ENCODE results near the gene TNFAIP8. TPM values are rescaled to one million over a fixed set of nuclear protein-coding genes. Genes with fewer than 3 reads are reported as not detected.

The TNFAIP8 gene
- total and polyA plus RNA-seq, 10 of the 15 experiments (the other 5 are each of a cell fraction or from before 2014, with no cell fraction given): 124 to 324 (median 177) TPM

DNA sequence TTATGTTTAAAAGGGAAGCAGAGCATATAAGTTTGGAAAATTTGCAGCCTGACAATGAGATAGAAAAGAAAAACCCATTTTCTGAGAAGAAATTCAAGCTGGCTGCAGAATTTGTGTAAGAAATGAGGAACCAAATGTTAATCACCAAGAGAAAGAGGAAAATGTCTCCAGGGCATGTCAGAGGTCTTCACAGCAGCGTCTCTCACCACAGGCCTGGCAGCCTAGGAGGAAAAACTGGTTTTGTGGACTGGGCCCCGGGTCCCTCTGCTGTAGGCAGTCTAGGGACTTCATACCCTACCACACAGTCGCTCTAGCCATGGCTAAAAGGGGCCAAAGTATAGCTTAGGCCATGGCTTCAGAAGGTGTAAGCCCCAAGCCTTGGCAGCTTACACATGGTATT is 64.3 kb downstream of the TNFAIP8 start (continued):
- TF ChIP-seq, protein P1, sequence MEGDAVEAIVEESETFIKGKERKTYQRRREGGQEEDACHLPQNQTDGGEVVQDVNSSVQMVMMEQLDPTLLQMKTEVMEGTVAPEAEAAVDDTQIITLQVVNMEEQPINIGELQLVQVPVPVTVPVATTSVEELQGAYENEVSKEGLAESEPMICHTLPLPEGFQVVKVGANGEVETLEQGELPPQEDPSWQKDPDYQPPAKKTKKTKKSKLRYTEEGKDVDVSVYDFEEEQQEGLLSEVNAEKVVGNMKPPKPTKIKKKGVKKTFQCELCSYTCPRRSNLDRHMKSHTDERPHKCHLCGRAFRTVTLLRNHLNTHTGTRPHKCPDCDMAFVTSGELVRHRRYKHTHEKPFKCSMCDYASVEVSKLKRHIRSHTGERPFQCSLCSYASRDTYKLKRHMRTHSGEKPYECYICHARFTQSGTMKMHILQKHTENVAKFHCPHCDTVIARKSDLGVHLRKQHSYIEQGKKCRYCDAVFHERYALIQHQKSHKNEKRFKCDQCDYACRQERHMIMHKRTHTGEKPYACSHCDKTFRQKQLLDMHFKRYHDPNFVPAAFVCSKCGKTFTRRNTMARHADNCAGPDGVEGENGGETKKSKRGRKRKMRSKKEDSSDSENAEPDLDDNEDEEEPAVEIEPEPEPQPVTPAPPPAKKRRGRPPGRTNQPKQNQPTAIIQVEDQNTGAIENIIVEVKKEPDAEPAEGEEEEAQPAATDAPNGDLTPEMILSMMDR (IDR thresholded peaks at IDR 0.05 in 2 of 3, conservative IDR thresholded peaks at IDR 0.05 in 1 of 3; ENCODE audit: control insufficient read depth in 2 of 3, extremely low read depth in 1 of 3, insufficient read depth in 1 of 3, low read depth in 3 of 3, low read length in 3 of 3): no peak
- TF ChIP-seq, protein P2, sequence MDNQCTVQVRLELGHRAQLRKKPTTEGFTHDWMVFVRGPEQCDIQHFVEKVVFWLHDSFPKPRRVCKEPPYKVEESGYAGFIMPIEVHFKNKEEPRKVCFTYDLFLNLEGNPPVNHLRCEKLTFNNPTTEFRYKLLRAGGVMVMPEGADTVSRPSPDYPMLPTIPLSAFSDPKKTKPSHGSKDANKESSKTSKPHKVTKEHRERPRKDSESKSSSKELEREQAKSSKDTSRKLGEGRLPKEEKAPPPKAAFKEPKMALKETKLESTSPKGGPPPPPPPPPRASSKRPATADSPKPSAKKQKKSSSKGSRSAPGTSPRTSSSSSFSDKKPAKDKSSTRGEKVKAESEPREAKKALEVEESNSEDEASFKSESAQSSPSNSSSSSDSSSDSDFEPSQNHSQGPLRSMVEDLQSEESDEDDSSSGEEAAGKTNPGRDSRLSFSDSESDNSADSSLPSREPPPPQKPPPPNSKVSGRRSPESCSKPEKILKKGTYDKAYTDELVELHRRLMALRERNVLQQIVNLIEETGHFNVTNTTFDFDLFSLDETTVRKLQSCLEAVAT (IDR thresholded peaks at IDR 0.05): no peak
- TF ChIP-seq, protein P3, sequence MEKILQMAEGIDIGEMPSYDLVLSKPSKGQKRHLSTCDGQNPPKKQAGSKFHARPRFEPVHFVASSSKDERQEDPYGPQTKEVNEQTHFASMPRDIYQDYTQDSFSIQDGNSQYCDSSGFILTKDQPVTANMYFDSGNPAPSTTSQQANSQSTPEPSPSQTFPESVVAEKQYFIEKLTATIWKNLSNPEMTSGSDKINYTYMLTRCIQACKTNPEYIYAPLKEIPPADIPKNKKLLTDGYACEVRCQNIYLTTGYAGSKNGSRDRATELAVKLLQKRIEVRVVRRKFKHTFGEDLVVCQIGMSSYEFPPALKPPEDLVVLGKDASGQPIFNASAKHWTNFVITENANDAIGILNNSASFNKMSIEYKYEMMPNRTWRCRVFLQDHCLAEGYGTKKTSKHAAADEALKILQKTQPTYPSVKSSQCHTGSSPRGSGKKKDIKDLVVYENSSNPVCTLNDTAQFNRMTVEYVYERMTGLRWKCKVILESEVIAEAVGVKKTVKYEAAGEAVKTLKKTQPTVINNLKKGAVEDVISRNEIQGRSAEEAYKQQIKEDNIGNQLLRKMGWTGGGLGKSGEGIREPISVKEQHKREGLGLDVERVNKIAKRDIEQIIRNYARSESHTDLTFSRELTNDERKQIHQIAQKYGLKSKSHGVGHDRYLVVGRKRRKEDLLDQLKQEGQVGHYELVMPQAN (conservative IDR thresholded peaks at IDR 0.05): no peak

DNA sequence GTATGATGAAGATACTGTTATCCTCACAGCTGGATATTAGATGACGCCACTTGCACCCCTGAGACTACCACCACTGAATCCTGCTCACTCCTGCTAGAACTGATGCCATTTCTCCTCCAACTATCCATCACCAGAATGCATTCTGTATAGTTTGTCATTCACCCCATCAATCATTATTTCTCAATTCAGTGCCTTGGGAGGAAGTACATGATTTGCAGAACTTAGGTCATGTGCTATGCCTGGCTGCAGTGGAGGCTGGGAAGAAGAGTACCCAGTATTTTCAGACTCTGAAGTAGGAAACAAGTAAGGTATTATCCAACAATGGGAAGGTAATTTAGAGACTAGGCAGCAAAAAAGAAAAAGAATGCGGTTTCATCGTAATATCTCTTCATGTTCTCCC is 70.2 kb downstream of the TNFAIP8 start:
- WGBS (ENCODE audit: insufficient coverage, insufficient replicate concordance, low lambda C conversion rate, missing lambda C conversion rate): 95% methylated on average over 3 of the region's 3 CpGs
- intact Hi-C loops (cut with micrococcal nuclease; ENCODE audit: unreplicated experiment) (no loop called here), in situ Hi-C loops (cut with MboI) (no loop called here)
- H3K4me1 ChIP-seq (ENCODE audit: control insufficient read depth, insufficient read depth, low read length): no peaks in the 10 kb centered on the region
- BruUV-seq (replicated peaks): no TSS peak
- CTCF ChIA-PET: interaction anchor here (1.4 kb wide), 1 partner anchor 14 kb away, joined by 3 read pairs; no protein-coding TSS in a partner anchor
- SMC1A ChIA-PET (ENCODE audit: uncharacterized antibody, unreplicated experiment): interaction anchor here (0.6 to 1.4 kb wide), 2 partner anchors 19 to 35 kb away, joined by 3 read pairs; no protein-coding TSS in a partner anchor
- no peak overlapping the region for H3K9ac ChIP-seq (ENCODE audit: control insufficient read depth, insufficient read depth, low read length)
- RAD21 ChIA-PET (ENCODE audit: unreplicated experiment): no interaction called here
- no peaks in the 10 kb centered on the region for H3K79me2 ChIP-seq (ENCODE audit: control insufficient read depth, insufficient read depth, low read length)
- no peak overlapping the region for H3K27ac ChIP-seq (ENCODE audit: control insufficient read depth, insufficient read depth)
- no peaks in the 10 kb centered on the region for H3K36me3 ChIP-seq (ENCODE audit: control insufficient read depth in 2 of 2, insufficient read depth in 2 of 2, low read length in 1 of 2)
- H2AFZ ChIP-seq (ENCODE audit: control insufficient read depth, low read depth, low read length): no peak overlapping the region
- FAIRE-seq (no peak), ATAC-seq (no peak), DNase-seq (ENCODE audit: low read depth, low spot score) (no peak)
- POLR2A ChIA-PET: no interaction called here
- no peaks in the 10 kb centered on the region; the same call in 2 of the 3 replicates for H3K9me3 ChIP-seq (replicated peaks; ENCODE audit: control insufficient read depth, insufficient read depth, low read length)
- H3K27me3 ChIP-seq (replicated peaks in 1 of 2; ENCODE audit: control insufficient read depth in 2 of 2, insufficient read depth in 2 of 2, low read length in 1 of 2): no peaks in the 10 kb centered on the region
- H4K20me1 ChIP-seq (ENCODE audit: control insufficient read depth, insufficient read depth): no peaks in the 10 kb centered on the region
- no peak overlapping the region for H3K4me2 ChIP-seq (ENCODE audit: control insufficient read depth, insufficient read depth)
- H3K4me3 ChIP-seq: no peak overlapping the region
- TF ChIP-seq, protein P1 (IDR thresholded peaks at IDR 0.05 in 2 of 3, conservative IDR thresholded peaks at IDR 0.05 in 1 of 3; ENCODE audit: control insufficient read depth in 2 of 3, extremely low read depth in 1 of 3, insufficient read depth in 1 of 3, low read depth in 3 of 3, low read length in 3 of 3): no peak
- TF ChIP-seq MTA3 (IDR thresholded peaks at IDR 0.05; ENCODE audit: borderline replicate concordance, low read length) (no peak), ATF7 (IDR thresholded peaks at IDR 0.05; ENCODE audit: low read depth) (no peak), SPI1 (IDR thresholded peaks at IDR 0.05; ENCODE audit: borderline replicate concordance, insufficient read depth, low read depth, low read length) (no peak), RAD51 (IDR thresholded peaks at IDR 0.05) (no peak), CHD2 (IDR thresholded peaks at IDR 0.05; ENCODE audit: borderline replicate concordance, low read depth, low read length) (no peak), KDM1A (IDR thresholded peaks at IDR 0.05; ENCODE audit: borderline replicate concordance) (no peak)
- TF ChIP-seq, protein P4, sequence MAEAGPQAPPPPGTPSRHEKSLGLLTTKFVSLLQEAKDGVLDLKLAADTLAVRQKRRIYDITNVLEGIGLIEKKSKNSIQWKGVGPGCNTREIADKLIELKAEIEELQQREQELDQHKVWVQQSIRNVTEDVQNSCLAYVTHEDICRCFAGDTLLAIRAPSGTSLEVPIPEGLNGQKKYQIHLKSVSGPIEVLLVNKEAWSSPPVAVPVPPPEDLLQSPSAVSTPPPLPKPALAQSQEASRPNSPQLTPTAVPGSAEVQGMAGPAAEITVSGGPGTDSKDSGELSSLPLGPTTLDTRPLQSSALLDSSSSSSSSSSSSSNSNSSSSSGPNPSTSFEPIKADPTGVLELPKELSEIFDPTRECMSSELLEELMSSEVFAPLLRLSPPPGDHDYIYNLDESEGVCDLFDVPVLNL (IDR thresholded peaks at IDR 0.05; ENCODE audit: low read depth, low read length): no peak
- TF ChIP-seq, protein P2 (IDR thresholded peaks at IDR 0.05): no peak

Data from GM12878 (cell line).